ENCODE data around the gene IL17B. TPM values are rescaled to one million over a fixed set of nuclear protein-coding genes. Genes with fewer than 3 reads are reported as not detected.

Gene IL17B
- polyA plus RNA-seq, 1 donor (not counting 4 experiments of a cell fraction or from before 2014, with no cell fraction given) = not detected

GRCh38 chr5:149421372-149421685, 42.2 kb upstream of the IL17B start:
- no peaks in the 10 kb centered on the region for H3K9me1 ChIP-seq (ENCODE audit: control insufficient read depth, extremely low read depth, insufficient read depth, low read length)
- dilution Hi-C loops (cut with MboI; ENCODE audit: extremely low pct_ligation_motif_present, low sequenced_read_pairs) = no loop called here
- no peak for TF ChIP-seq CTCF (optimal IDR thresholded peaks at IDR 0.05 in 1 of 3, IDR thresholded peaks at IDR 0.05 in 1 of 3, conservative IDR thresholded peaks at IDR 0.05 in 1 of 3; ENCODE audit: extremely low read depth in 1 of 3, insufficient read depth in 2 of 3, low read length in 3 of 3)
- TF ChIP-seq EZH2 (IDR thresholded peaks at IDR 0.05; ENCODE audit: low read length) = no peak
- no peak overlapping the region for H3K9ac ChIP-seq (ENCODE audit: control insufficient read depth, extremely low read depth, insufficient read depth, low read length)
- no peaks in the 10 kb centered on the region for H3K4me1 ChIP-seq (ENCODE audit: control insufficient read depth, extremely low read depth, insufficient read depth, low read length)
- no peak overlapping the region for H3K4me2 ChIP-seq (ENCODE audit: control insufficient read depth, extremely low read depth, insufficient read depth, low read depth, low read length)
- no peaks in the 10 kb centered on the region for H3K79me2 ChIP-seq (ENCODE audit: control insufficient read depth, insufficient read depth, low read length)
- FAIRE-seq (no peak), DNase-seq (ENCODE audit: low read depth, low spot score) (no peak)
- no peaks in the 10 kb centered on the region for H3K9me3 ChIP-seq (ENCODE audit: control insufficient read depth, low read depth, low read length)
- no peak overlapping the region for H2AFZ ChIP-seq (ENCODE audit: control insufficient read depth, low read length)
- no peaks in the 10 kb centered on the region for H3K36me3 ChIP-seq (ENCODE audit: control insufficient read depth in 2 of 2, extremely low read depth in 1 of 2, insufficient read depth in 2 of 2, low read length in 2 of 2)
- H3K4me3 ChIP-seq (ENCODE audit: control insufficient read depth in 2 of 3, extremely low read depth in 1 of 3, insufficient read depth in 2 of 3, low read depth in 1 of 3, low read length in 3 of 3) = no peak overlapping the region
- H3K27me3 ChIP-seq (ENCODE audit: control insufficient read depth, extremely low read depth, insufficient read depth, low read length) = peaks cover 3% of the 10 kb centered on the region
- H3K27ac ChIP-seq (ENCODE audit: control insufficient read depth, insufficient read depth, low read length) = no peak overlapping the region
- no peaks in the 10 kb centered on the region for H4K20me1 ChIP-seq (ENCODE audit: control insufficient read depth, extremely low read depth, insufficient read depth, low read length)

- DNase-seq (ENCODE audit: low read depth, low spot score) (no peak), FAIRE-seq (no peak)
- Histone ChIP-seq H3K4me2 (ENCODE audit: control insufficient read depth, extremely low read depth, insufficient read depth, low read depth, low read length) (no peak overlapping the region), H3K9ac (ENCODE audit: control insufficient read depth, extremely low read depth, insufficient read depth, low read length) (no peak overlapping the region), H2AFZ (ENCODE audit: control insufficient read depth, low read length) (no peak overlapping the region), H4K20me1 (ENCODE audit: control insufficient read depth, extremely low read depth, insufficient read depth, low read length) (no peaks in the 10 kb centered on the region), H3K27me3 (ENCODE audit: control insufficient read depth, extremely low read depth, insufficient read depth, low read length) (peaks cover 3% of the 10 kb centered on the region), H3K27ac (ENCODE audit: control insufficient read depth, insufficient read depth, low read length) (no peak overlapping the region), H3K9me1 (ENCODE audit: control insufficient read depth, extremely low read depth, insufficient read depth, low read length) (no peaks in the 10 kb centered on the region), H3K4me3 (ENCODE audit: control insufficient read depth in 2 of 3, extremely low read depth in 1 of 3, insufficient read depth in 2 of 3, low read depth in 1 of 3, low read length in 3 of 3) (no peak overlapping the region), H3K36me3 (ENCODE audit: control insufficient read depth in 2 of 2, extremely low read depth in 1 of 2, insufficient read depth in 2 of 2, low read length in 2 of 2) (no peaks in the 10 kb centered on the region), H3K79me2 (ENCODE audit: control insufficient read depth, insufficient read depth, low read length) (no peaks in the 10 kb centered on the region), H3K4me1 (ENCODE audit: control insufficient read depth, extremely low read depth, insufficient read depth, low read length) (no peaks in the 10 kb centered on the region), H3K9me3 (ENCODE audit: control insufficient read depth, low read depth, low read length) (no peaks in the 10 kb centered on the region)
- dilution Hi-C loops (cut with MboI; ENCODE audit: extremely low pct_ligation_motif_present, low sequenced_read_pairs) = no loop called here
- TF ChIP-seq EZH2 (IDR thresholded peaks at IDR 0.05; ENCODE audit: low read length) (no peak), CTCF (optimal IDR thresholded peaks at IDR 0.05 in 1 of 3, IDR thresholded peaks at IDR 0.05 in 1 of 3, conservative IDR thresholded peaks at IDR 0.05 in 1 of 3; ENCODE audit: extremely low read depth in 1 of 3, insufficient read depth in 2 of 3, low read length in 3 of 3) (no peak)
Observed at GRCh38 chr5:149420545-149421371, 41.7 kb upstream of the IL17B start.

Measured in keratinocyte (primary cell).